NCI-H2107 treated with DMSO at 0.1 percent for 48 hours (cell line): ENCODE data around the gene SLC38A10.

Source experiments
- DNase-seq: peaks from one replicate; lab custom pipeline; 2025; ENCODE audit not compliant: unreplicated experiment; lab: John Stamatoyannopoulos, UW

Gene SLC38A10

DNA sequence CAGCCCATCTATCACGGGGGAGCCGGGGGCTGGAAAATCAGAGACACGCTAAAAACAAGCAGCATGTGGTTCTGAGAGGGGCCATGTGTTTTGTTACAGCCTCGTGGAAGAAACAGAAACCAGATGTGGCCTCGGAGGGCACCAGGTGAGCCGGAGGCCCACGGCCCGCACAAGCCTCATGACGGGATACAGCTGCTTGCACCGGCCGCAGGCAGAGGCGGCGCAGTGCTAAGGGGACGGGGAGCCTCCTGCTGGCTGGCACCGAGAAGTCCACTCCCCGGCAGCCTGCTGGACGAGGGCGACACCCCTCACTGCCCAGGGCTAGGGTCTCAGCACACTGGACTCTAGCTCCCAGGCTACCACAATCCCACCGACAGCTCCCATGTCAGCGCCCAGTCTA lies 36.8 kb downstream of the SLC38A10 start:
- no peak for DNase-seq

DNA sequence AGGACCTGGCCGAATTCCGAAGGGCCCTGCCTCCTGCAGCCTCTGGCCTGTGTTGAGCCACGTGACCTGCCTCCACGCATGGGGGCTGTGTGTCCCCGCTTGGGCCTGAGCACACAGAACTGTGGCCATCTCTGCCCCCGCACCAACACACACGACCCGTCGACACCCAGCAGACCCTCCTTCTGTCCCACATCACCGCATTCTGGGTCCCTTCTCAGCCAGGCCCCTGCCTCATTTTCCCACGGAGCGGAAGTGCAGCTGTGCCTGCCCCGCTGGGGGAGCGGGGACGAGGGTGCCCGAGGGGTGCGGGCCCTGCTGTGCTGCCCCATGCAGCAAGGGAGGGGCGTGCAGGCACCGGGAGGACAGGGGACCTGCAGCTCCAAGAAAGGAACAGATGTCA lies 37.6 kb downstream of the SLC38A10 start:
- no peak for DNase-seq

DNA sequence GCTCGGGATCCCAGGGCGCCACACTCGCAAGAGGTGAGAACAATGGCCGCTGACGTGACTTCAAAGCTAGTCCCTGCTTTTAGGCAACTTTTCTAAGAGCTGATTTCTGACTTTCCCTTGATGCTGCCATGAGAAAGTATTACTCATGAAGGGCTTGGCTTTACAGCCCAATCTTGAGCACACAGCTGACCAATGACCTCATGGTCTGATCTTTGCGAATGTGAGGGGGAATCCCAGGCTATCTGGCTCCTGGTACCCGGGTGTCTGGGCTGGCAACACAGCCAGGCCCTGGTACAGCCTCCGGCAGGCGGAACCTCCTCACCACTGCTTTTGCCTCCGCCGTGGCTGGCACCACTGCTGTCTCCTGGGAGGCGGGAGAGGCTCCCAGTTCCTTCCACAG lies 38.5 kb downstream of the SLC38A10 start:
- DNase-seq, result no peak

DNA sequence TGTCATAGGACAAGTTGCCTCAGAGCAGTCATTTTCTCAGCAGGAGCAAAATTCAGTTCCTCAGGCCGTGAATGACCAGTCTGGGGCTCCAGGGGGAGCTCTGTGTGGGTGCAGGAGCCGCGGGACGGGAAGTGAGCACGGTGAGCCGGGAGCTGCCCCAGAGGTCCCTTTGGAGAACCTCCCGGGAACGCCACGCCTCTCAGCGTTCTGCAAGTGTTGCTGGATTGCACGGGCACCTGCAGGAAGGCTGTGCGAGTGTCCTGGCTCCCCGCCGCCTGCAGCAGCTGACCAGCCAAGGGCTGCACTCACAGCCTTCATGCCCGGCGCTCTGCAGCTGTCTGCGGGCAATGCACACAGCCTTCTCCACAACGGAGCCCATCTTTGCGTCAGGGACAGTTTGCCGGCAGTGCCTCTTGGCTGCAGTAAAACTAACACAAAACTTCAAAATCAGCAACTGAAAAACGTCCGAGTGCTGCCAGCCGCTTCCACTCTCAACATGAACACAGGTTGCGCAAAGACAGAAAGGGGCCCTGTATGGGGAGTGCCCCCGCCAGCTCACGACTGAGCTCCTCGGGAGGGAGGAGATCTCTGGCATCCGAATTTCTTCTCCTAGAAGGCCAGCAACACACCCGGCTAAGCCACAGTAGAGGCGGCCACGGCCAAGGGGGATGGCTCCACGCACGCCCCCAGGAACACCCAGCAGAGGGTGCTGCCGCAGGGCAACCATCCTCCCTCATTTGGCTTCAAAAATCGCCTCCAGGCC lies 40.0 kb downstream of the SLC38A10 start:
- peak; percentile 64 for DNase-seq

DNA sequence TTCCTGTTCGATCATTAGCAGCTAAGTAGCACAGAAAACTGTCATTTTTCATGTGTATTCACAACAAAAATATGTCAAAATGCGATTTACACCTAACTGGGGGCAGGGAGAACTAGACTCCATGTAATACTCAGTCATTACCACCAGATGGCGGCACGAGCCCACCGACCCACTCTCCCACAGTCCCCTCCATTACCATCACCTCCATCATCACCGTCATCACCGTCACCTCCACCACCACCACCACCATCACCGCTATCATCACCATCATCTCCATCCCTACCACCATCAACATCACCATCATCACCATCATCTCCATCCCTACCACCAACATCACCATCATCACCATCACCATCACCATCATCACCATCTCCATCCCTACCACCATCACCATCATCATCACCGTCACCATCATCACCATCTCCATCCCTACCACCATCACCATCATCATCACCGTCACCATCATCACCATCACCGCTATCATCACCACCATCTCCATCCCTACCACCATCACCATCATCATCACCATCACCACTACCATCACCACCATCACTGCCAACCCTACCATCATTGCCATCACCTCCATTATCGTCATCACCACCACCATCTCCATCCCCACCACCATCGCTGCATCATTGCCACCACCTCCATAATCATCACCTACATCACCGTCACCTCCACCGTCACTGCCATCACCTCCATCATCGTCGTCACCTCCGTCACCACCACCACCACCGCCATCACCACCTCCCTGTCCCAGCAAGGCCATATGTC lies 41.6 kb downstream of the SLC38A10 start:
- DNase-seq, result peak; percentile 63

DNA sequence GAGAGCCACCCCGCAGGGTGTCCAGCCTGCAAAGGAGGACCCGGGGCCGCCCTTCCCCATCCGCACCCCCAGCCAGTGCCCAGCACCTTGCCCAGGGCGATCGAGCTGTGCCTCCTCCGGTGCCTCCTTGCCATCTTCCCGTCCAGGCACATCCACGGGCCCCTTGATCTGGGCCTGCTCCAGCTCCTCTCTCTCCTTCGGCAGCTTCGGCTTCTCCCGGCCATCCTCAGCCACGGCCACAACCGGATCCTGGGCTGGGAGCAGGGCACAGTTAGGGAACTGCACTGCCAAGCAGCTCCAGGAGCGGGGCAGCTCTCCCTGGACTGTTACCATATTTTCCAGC lies 42.1 kb downstream of the SLC38A10 start:
- DNase-seq, result no peak

DNA sequence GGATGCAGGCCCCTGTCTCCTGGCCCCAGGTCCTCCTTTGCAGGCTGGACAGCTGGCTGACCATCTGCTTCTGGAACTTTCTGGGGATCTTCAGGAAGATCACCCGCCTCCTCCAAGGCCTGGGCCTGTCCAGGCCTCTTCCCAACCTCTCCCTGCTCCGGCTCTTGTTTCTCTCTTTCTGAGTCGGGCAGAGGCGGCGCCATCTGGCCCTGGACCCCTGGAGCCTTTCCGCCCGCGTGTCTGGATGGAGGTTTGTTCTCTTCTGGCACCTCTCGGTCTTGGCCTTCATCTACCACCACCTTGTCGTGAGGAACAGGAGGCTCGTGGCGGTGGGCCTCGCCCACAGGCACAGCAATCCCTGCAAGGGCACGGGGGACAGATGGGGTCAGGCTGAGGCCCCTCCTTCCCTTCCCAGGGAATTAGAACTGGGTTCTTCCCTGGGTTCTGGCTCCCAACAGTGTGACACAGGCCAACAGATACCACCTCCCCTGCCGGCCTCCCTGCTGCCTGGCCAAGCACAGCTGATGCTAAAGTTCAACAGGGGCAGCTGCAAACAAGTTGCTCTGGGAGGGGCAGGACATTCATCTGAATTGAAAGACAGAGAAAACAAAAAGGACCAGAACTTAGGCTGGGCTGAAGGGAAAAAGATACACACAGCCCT lies 42.7 kb downstream of the SLC38A10 start:
- no peak for DNase-seq

DNA sequence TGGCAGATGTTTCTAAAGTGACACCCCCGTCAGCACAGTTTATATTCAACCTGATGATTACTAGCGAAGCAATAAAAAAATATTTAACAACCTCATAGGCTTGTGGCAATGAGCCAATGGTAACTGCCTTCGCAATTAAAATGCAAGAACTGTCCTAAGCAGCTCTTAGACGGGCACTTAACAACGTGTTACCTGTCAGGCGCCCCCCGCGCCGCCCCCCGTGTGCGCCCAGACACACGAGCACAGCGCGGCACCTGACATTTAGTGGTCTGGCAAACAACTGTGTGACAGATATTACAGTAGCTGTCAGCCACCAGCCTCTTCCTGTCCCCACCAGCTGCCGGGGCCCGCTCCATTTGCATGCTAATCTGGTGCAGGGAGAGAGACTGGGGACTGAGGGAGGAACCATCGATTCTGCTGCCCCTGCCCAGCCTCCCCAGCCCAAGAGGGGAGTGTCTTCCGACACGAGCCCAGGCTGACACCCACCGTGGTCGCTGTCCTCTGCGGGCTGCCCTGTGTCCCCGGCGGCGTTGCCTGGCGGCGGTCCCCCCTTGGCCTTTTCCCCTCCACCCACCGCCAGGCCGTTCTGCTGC lies 43.3 kb downstream of the SLC38A10 start:
- peak; percentile 94 for DNase-seq

DNA sequence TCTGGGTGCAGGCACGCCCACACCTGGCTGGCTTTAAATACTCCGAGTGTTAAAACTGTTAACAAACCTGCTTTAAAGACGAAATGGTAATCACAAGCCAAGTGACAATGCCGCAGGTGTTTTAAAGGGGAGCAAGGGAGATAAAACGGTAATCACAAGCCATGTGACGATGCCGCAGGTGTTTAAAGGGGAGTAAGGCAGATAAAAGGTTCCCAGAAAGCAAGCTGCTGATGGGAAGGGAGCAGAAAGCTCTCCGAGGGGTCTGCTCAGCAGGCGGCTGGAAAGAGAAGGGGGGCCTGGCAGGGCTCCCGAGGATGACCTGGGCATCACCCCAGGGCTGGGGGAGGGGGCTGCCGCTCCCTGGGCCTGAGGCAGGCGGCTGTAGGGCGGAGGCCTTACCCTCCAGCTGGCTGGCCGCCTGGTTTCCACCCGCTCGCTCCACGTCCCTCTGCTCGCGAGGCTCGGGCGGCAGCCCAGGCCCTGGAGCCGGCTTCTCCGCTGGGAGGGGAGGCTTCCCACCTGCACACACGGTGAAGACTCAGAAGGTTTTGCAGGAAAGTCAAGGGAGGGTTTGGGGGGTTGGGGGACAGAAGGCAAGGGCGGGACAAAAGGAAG lies 43.9 kb downstream of the SLC38A10 start:
- peak; percentile 71 for DNase-seq

DNA sequence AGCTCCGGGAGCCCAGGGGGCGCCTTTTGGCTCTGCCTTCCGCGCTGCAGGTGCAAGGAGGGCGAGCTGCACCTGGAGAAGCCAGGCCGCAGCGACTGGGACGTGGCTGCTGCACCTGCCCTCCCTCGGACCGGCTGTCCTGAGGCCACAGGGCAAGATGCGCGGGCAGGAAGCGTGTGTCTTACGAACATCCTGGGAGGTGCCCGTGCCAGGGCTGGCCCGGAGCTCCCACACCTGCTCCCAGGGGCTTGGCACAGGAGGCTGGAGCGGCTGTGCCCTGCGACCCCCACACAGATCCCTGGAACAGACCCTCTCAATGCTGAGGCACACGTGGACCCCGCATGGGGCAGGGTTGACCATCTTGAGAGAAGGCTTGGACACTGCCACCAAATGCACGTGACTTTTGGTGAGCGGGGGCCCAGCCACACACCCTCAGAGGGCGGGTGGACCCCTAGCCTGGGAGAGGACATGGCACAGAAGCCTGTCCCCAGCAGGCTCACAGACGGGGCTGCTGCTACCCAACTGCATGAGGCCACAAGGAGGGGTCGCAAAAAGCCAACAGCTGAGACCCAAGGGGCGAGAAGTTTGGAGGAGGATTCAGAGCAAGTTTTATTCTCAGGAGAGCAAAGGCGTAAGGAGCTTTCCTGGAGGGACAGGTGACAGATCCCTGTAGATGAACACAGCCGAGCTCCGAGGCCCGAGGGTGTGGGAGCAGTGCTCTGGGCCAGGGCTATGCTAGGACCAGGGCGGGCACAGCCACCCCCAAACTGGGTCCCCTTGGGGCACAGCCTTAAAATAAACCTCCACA lies 44.6 kb downstream of the SLC38A10 start:
- DNase-seq, result peak; percentile 42

DNA sequence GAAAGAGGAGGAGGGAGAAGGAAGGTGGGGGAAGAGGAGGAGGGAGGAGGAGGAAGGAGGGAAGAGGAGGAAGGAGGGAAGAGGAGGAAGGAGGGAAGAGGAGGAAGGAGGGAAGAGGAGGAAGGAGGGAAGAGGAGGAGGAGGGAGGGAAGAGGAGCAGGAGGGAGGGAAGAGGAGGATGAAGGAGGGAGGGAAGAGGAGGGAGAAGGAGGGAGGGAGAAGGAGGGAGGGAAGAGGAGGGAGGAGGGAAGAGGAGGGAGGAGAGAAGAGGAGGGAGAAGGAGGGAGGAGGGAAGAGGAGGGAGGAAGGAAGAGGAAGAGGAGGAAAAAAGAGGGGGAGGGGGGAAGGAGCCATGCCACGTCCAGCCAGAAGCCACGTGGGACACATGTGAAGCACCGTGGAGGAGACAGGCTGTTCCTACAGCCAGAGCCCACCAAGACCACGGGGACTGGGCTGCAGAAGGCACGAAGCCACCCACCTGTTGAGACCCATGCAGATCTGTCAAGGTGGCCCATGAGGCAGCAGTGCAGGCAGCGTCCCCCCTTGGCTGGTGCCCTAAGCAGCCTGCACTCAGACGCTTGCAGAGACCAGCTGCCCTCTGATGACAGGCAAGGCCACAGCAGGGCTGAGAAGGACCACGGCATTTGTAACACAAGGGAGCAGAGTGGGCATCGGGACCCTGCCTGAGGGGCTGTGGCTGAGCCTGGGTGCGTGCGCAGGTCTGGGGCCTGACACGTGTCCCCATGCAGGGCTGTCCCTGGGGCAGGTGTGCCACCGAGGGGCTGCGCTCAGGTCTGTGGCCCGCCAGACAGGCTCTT lies 45.7 kb downstream of the SLC38A10 start:
- no peak for DNase-seq

DNA sequence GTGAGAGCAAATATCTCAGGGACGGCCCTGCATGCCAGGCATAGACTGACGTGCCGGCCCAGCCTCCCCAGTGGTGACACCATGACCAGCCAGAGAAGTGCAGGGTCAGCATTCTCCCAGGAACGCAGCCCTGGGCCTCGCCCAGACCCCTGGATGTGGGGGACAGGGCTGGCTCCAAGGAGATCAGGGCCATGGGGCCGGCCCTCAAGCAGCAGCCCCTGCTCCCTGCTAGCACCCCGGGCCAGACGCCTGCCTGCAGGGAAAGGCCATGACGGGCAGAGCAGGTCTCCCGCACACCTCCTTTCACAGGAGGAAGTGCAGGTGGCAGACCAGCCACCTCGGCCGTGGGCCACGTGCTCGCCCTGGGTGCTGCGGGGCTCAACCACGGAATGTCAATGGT lies 46.5 kb downstream of the SLC38A10 start:
- DNase-seq, result no peak

DNA sequence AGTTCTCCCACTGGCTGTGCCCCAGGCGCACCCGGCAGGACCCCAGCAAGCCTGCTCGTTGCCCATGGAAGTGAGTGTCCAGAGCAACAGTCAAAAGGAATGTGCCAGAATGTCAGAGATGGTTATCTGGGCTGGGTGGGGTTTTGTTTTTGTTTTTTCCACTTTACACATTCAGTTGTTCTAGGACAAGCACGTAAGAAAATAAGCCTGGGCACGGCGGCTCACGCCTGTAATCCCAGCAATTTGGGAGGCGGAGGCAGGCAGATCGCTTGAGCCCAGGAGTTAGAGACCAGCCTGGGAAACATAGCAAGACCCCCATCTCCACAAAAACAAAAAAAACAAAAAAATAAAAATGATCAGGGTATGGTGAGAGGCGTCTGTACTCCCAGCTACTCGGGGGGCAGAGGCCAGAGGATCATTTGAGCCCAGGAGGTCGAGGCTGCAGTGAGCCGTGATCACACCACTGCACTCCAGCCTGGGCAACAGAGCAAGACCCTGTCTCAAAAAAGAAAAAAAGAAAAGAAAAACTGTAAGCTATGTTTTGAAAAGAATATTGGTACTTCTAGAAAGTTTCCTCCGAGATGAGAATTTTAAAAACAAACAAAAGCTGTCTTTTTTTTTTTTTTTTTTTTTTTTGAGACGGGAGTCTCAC lies 47.6 kb downstream of the SLC38A10 start:
- no peak for DNase-seq

DNA sequence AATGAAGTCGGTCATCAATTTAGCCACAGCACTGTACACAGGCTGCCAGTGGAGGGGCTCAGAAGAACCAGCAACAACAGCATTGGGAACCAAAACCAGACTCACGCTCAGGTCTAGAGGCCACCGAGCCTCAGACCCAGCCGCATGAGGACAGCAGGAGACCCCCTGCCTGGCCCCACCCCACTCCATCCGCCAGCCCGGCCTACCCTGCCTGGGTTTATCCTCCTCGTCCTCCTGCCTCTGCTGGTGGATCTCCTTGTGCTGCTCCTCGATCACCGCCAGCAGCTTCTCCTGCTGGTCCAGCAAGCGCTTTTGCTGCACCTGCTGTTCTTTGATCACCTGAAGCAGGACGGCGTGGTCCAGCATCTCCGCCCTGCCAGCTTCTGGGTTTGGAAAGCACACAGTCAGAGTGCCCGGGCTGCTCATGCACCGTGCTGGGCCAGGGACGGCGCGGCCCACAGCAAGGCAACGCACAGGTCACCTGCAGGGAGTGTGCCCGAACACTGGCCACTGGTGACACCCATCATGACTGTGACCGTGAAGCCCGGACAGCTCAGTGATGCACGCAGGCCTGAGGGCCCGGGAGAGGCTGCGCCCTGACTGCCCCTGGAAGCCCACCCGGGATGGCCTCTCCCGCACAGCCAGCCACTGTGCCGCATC lies 48.3 kb downstream of the SLC38A10 start:
- DNase-seq, result no peak

DNA sequence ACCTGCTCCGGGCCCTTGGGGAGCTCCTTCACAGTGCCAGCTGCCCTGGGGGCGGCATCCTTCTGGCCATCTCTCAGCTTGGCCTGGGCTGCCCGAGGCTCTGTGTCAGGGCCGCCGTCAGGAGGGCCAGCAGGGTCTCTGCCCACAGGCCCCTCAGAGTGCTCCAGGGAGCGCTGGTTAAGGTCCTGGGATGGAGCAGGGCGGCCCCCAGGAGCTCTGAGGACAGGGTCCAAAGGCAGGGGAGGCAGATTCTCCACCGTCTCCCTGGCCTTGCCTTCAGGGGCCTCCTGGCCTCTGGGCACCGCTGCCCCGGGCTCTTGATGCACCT lies 48.8 kb downstream of the SLC38A10 start:
- DNase-seq, result no peak

DNA sequence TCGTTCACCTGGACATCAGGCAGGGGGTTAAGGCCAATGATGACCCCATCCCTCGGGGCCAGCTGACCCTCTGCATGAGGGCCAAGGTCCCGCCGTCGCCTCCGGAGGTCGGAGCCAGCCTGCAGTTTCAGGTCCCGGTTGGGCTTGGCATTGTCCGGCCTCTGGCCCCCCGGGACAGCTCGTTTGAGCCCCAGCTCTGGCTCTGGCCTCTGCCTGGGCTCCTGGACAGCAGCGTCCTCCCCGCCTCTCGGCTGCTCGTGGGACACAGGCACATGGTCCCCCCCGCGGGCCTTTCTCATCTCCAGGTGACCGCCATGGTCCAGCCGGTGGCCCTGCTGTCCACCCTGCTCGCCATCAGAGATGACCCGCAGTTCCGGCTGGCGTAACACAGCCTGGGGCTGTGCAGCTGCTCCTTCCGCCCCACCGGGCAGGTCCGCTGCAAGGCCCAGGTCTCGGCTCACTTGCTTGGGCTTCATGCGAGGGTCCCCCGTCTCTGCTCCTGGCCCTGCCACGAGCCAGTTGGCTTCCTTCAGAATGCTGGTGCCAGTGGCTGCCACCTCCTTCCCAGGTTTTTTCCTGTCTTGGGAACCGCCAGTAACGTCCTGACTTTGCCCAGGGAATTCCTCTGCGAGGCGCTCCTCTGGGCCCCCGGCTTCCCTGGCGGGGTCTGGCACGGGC lies 49.3 kb downstream of the SLC38A10 start:
- DNase-seq, result no peak

DNA sequence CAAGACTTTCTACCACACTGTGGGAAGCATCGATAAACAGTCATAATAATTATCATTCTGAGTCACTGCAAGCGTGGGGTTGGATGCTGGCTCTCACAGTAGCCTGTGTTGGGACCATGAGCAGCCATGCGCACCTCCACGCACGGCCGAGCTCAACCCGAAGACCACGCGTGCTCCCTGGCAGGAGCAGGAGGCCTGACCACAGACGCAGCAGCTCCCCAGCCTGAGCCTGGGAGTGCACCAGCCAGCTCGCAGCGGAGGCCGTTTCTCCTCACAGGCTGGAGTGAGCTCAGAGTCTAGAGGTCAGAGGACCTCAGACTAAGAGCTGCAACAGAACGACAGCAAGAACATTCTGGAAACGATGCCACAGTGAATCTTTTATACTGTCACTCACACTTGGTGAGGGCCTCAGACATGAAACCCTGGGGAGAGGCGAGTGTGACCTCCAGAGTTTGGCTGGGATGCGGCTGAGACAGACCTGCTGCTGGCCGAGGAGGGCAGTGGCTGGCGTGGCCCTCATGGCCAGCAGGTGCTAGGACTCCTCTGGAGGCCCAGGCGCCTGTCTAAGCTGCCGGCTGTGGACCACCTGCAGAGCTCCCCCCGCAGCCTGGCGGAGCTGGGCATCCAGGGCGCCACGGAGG lies 50.0 kb downstream of the SLC38A10 start:
- no peak for DNase-seq
